ENCODE data around the gene RTN4RL2.

Gene RTN4RL2

GRCh38 chr11:57460758-57461749 is 726 bp downstream of the RTN4RL2 start:
- TF ChIP-seq, protein P1, sequence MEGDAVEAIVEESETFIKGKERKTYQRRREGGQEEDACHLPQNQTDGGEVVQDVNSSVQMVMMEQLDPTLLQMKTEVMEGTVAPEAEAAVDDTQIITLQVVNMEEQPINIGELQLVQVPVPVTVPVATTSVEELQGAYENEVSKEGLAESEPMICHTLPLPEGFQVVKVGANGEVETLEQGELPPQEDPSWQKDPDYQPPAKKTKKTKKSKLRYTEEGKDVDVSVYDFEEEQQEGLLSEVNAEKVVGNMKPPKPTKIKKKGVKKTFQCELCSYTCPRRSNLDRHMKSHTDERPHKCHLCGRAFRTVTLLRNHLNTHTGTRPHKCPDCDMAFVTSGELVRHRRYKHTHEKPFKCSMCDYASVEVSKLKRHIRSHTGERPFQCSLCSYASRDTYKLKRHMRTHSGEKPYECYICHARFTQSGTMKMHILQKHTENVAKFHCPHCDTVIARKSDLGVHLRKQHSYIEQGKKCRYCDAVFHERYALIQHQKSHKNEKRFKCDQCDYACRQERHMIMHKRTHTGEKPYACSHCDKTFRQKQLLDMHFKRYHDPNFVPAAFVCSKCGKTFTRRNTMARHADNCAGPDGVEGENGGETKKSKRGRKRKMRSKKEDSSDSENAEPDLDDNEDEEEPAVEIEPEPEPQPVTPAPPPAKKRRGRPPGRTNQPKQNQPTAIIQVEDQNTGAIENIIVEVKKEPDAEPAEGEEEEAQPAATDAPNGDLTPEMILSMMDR (IDR thresholded peaks at IDR 0.05; ENCODE audit: low read depth, low read length, missing control alignments) = no peak
- DNase-seq (ENCODE audit: low read depth) = no peak
- H3K4me3 ChIP-seq (ENCODE audit: low read depth, low read length) = peak overlapping the region; percentile 28
- in situ Hi-C loops (cut with HindIII; ENCODE audit: low sequenced_read_pairs) = no loop called here

DNA sequence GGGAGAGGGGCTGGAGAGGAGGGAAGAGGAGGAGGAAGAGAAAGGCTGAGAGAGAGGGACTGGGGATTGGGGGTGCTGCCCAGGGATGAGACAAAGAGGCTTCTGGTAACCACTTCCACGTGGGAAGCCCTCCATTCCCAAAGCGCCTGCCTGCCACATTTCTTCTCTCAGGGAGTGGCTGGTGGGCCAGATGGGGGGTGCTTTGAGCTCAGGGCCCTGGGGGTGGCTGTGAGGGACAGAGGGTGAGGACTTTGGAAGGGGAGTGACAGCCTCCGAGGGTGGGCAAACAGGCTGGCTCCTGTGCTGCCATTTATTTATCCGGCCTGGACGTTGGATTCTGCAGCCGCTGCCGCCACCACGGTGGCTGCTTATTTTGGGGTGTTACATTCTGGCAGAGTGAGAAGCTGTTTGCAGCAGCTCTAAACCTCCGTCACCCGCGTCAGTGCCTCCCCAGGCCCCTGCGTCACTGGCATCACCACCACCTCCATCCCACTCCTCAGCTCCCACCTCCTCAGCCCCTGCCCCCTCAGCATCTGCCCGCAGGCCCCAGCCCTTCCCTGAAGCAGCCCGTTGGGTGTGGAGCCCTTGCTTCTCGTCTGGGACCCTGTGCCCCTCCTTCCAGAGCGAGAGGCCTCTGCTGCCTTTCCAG is 1.6 kb downstream of the RTN4RL2 start:
- DNase-seq (ENCODE audit: low read depth) = no peak
- H3K4me3 ChIP-seq (ENCODE audit: low read depth, low read length) = no peak overlapping the region
- TF ChIP-seq, protein P1 (IDR thresholded peaks at IDR 0.05; ENCODE audit: low read depth, low read length, missing control alignments) = no peak
- in situ Hi-C loops (cut with HindIII; ENCODE audit: low sequenced_read_pairs) = no loop called here

DNA sequence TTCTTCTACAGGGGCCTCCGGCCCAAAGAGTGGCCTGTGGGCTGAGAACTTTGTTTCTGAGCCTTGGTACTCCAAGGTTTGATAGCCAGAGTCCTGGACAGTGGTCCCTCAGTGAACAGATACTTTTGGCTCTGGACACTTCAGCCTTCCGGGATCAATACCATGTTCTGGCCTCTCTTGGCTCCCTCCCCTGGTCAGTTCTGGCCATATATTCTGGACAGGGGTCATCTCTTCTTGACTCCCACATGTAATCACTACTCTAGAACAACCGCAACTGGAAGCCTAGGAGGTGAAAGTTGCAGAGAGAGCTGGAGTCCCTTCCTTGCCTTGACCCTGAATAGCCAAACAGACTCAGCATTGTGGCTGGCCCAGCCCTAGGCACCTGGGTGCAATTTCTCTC is 2.3 kb downstream of the RTN4RL2 start:
- H3K4me3 ChIP-seq (ENCODE audit: low read depth, low read length) = no peak overlapping the region
- DNase-seq (ENCODE audit: low read depth) = no peak
- TF ChIP-seq, protein P1 (IDR thresholded peaks at IDR 0.05; ENCODE audit: low read depth, low read length, missing control alignments) = no peak
- in situ Hi-C loops (cut with HindIII; ENCODE audit: low sequenced_read_pairs) = no loop called here

GRCh38 chr11:57463671-57464538 is 3.6 kb downstream of the RTN4RL2 start:
- TF ChIP-seq, protein P1 (IDR thresholded peaks at IDR 0.05; ENCODE audit: low read depth, low read length, missing control alignments) = no peak
- in situ Hi-C loops (cut with HindIII; ENCODE audit: low sequenced_read_pairs) = no loop called here
- no peak overlapping the region for H3K4me3 ChIP-seq (ENCODE audit: low read depth, low read length)
- DNase-seq (ENCODE audit: low read depth) = no peak

- DNase-seq (ENCODE audit: low read depth) = no peak
- in situ Hi-C loops (cut with HindIII; ENCODE audit: low sequenced_read_pairs) = no loop called here
Observed at GRCh38 chr11:57464539-57465181, 4.3 kb downstream of the RTN4RL2 start.

More at GRCh38 chr11:57464539-57465181, 4.3 kb downstream of the RTN4RL2 start:
- no peak overlapping the region for H3K4me3 ChIP-seq (ENCODE audit: low read depth, low read length)
- TF ChIP-seq, protein P1 (IDR thresholded peaks at IDR 0.05; ENCODE audit: low read depth, low read length, missing control alignments) = no peak
